RCC 7860 (cell line): ENCODE results near the gene SLC2A5.
"Not testable (repeated sequence)": the region's sequence is repeated elsewhere in the genome, so short reads cannot be mapped to it uniquely, and the experiment has no call there.

Experiments
- DNase-seq: peaks from one replicate; pipeline ENCODE4 v3.0.0-alpha.2; 2015; ENCODE audit warnings: low spot score
- FAIRE-seq: peaks from 2 replicates; lab custom pipeline; 2012; peaks lifted over from hg19 to GRCh38; lab: Jason Lieb, UNC

SLC2A5 gene

DNA sequence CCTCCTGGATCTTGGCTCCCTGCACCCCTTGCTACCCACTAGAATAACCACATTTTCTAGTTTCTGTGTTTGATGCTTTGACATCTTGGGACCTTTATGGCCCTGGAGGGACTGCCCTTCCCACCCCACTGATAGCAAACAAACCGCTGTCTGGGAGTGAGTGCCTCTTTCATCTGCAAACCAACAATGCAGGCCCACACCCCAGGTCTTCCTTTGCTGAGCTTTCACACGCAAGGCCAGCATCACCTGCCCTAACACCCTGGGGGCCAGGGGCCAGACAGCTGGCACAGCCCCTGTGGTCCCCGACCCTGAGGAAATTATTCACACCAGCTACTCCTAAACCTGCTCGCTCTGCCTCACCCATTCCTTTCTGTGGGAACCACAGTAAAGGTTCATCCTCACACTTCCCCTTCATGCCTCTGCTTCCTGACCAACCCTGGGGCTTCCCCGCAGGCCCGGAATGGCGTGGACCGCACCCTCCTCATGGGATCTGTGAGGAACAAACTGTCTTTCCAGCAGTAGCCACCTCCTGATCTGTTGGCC is 58.6 kb downstream of the SLC2A5 start:
- DNase-seq (no peak), FAIRE-seq (no peak)

DNA sequence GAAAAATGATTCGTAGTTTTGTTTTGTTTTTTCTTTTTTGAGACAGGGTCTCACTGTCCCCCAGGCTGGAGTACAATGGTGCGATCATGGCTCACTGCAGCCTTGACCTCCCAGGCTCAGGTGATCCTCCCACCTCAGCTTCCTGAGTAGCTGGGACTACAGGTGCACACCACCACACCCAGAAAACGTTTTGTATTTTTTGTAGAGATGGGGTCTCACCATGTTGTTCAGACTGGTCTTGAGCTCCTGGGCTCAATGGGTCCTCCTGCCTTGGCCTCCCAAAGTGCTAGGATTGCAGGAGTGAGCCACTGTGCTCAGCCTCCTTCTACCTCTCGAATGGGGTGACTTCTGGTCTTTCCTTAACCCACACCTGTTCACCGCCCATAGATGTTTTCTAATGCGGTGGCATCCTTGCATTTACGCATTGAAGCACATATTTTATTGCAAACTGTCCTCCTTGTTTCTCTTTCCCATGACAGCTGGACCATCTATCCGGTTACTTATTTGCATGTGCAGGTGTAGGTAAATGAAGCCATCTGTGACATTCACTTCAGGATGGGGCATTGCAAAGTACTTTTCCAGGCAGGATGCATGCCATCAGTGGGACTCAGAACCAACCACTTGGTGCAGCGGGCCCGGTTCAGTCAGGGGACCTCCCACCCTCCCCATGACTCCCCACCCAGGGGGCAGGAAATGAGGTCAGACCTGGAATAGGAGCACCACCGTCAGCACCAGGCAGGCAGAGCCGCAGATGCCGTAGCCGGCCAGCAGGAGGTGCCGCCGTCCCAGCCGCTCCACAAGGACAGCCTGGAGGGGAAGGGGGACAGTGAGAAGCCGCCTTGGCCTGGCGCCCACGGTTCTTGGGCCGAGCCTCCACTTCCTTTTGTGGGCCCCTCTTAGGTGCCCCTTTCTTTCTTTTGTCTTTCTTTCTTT is 59.7 kb downstream of the SLC2A5 start:
- FAIRE-seq (no peak), DNase-seq (no peak)

DNA sequence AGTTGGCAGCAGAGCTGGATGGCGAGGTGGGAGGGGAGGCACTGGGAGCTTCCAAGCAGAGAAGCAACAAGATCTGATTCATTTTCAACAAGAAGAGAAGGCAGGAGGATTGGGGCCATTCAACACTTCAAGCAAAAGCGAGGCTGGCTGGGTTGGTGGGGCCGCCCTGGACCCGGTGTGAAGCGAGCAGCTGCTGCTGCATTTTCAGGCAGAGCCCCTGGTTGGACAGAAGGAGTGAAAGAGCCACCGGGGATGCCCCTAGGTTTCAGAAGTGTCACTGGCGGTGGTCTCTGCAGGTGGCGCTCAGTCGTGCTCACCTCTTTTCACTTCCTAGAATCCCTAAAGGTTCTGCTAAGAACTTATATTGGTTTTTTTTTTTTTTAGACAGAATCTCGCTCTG is 61.2 kb downstream of the SLC2A5 start:
- DNase-seq (no peak), FAIRE-seq (no peak)

DNA sequence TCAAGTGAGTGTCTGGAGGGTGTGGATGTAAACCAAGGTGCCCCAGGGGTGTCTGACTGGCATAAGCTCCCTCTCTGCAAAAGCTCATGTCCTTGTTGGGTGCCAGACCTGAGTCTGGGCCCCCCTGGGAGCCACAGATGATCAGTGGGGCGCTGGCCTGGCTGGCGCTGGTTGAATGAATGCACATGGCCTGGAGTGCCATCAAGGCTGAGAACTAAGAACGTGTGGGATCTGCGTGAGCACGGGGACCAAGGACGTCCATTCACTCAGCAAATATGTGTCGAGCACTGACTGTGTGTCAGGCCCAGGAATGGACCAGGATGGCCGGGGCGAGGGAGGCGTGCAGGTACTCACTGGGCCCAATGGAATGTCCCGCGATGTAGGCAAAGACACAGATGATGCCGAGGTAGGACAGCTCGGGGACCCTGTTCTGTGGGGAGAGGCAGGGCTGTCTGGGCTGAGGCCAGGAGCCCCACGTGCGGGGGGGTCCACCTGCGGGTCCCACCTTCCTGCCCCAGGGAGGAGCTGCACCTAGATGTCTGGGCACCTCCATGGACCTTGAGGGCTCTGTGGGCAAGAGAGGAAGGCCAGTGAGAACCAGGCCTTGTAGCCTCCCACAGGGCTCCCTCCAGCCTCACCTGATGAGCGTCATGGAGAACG is 62.3 kb downstream of the SLC2A5 start:
- FAIRE-seq, result no peak
- no peak for DNase-seq

DNA sequence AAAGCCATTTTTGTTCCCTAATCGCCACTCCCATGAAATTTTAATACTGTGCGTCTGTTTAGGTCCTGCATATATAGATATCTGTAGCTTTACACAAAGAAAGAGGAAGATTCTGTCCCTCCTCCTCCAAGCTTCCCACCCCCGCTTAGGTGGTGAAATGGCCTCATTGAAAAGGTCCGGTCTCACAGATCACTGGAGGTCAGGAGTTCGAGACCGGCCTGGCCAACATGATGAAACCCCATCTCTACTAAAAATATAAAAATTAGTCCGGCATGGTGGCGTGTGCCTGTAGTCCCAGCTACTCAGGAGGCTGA is 64.1 kb downstream of the SLC2A5 start:
- no peak for DNase-seq
- no peak for FAIRE-seq

DNA sequence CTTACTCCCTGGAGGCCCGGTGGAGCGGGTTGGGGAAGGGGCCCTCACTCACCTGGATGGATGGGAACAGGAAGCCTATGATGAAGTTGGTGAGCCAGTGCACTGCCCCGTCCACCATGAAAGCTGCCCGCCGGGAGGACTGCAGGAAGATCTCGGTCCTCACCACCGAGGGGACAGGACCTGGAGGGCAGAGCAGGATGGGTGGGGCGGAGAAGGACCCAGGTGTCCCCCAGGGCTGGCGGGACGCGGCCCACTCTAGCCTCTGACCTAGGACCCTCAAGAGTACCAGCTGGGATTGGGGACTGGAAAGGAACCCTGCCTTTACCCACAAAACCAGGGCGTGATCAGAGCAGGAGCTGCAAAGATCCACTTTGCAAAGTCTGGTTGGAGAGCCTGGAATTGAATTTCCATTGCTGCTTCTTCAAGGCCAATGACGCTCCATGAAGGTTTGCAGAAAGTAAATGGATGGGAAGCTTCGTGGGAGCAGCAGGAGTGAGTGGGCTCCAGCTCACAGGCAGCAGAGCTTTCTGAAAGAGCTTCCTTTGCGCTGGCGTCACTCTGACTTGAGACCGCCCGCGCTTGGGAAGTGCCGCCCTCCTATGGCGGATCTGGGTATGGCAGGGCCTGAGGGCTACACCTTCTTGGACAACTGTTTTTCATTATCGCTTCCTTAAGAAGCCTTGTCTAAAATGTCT is 64.6 kb downstream of the SLC2A5 start:
- DNase-seq, result peak; percentile 59
- peak; percentile 11 for FAIRE-seq

DNA sequence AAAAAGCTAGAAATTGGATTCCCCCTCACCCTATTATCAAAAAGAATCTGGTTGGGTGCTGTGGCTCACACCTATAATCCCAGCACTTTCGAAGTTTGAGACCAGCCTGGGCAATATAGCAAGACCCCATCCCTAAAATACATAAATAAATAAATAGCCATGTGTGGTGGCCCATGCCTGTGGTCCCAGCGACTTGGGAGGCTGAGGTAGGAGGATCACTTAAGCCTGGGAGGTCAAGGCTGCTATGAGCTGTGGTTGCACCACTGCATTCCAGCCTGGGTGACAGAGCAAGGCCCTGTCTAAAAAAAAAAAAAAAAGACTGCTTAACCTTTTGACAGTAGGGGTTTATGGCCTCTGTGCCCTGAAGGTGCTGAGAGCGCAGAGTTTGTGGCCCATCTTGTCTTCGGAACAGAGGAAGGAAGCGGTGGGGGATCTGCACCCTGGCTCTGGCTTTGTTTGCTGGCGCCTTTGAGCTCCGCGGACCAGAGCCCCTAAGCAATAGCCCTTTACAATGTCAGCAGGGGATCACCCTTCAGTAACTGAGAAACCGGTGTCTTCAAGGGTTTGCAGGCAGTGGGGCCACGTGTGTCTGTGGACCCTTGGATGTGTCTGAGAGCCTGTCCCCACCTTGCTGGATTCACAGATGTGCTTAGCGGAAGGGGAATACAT is 65.3 kb downstream of the SLC2A5 start:
- no peak for FAIRE-seq
- no peak for DNase-seq

DNA sequence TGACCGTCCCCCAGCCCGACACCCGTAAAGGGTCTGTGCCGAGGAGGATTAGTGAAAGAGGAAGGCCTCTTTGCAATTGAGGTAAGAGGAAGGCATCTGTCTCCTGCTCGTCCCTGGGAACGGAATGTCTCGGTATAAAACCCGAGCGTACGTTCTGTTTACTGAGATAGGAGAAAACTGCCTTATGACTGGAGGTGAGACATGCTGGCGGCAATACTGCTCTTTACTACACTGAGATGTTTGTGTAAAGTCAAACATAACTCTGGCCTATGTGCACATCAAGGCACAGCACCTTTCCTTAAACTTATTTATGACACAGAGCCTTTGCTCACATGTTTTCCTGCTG is 67.2 kb downstream of the SLC2A5 start:
- FAIRE-seq, DNase-seq: not testable (repeated sequence)

DNA sequence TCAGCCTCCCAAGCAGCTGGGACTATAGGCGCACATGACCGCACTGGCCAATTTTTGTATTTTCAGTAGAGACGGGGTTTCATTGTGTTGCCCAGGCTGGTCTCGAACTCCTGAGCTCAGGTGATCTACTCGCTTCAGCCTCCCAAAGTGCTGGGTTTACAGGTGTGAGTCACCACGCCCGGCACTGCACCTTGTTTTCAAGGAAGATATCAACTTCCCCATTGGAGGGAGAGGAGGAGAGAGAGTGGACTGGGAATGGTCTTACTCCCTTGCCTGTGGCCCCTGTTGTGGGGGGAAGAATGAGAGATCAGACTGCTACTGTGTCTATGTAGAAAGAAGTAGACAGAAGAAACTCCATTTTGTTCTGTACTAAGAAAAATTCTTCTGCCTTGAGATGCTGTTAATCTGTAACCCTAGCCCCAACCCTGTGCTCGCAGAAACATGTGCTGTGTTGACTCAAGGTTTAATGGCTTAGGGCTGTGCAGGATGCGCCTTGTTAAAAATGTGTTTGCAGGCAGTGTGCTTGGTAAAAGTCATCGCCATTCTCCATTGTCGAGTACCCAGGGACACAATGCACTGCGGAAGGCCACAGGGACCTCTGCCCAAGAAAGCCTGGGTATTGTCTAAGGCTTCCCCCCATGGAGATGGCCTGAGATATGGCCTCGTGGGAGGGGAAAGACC is 67.8 kb downstream of the SLC2A5 start:
- not testable (repeated sequence) for FAIRE-seq, DNase-seq

DNA sequence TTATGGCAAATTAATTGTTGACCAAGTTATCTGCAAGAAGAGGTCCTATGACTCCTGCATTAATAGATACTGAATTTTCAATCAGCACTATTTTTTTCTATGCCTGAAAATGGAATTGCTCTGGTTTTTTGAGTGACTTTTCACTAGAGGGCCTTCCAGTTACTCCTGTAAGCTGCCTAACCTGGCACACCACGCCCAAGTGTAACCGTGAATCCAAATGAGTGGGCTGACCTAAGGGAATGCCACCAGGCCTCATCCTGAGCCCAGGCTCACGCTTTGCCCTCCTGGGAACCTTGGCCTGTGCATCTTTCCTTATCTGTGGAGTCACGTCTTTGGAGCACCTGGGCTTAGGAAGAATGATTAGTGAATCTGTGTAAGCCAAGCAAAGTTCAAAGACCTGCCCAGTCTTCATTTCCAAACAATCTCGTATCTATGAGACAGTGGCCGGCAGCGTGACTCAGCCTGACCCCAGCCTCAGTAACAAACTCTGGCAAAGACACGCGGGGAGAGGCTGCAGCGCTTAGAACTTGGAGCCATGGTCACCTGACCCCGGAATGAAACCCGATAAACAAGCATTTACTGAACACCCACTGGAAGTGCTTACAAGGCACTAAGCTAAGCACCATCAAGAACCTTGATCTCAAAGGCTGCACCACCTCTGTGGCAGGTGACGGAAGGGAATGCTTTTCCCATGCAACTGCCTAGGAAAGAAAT is 75.3 kb downstream of the SLC2A5 start:
- DNase-seq, FAIRE-seq: not testable (repeated sequence)

DNA sequence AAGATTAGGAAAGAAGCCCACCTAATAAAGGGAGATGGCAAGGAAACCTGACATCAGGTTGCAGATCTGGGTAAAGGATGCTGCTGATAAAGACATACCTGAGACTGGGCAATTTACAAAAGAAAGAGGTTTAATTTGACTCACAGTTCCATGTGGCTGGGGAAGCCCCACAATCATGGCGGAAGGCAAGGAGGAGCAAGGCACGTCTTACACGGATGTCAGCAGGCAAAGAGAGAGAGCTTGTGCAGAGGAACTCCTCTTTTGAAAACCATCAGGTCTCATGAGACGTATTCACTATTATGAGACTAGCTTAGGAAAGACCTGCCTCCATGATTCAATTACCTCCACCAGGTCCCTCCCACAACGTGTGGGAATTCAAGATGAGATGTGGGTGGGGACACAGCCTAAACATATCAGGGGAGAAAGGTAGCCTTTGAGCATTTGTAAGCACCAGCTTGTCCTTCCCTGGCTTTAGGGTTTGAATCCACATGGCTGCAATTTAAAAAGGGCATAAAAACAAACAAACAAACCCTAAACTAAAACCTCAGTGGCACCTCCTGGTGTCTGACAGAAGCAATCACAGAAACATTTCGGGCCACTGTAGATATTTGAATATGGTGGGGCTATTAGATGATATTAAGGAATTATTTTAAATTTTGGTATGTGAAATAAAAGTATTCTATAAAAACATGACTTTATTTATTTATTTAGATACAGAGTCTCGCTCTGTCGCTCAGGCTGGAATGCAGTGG is 76.3 kb downstream of the SLC2A5 start:
- FAIRE-seq (no peak), DNase-seq (no peak)

DNA sequence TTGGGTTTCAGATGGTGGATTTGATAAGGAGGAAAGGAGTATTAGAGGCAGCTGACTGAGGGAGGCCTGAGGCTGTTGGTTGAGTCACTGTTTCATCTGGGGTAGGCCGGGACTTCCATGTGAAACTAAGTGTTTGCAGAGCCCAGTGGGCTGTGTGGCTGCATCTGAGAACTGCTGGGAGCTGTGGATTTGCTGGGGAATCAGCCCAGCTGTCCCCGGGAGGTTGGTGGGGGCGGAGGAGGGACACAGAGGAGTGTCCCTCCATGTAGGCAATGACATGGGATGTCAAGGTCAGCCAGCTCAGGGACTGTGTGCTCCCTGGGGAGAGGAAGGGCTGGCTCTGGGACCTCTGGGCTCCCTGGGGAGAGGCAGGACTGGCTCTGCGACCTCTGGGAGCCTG is 79.6 kb downstream of the SLC2A5 start:
- FAIRE-seq (no peak), DNase-seq (no peak)

DNA sequence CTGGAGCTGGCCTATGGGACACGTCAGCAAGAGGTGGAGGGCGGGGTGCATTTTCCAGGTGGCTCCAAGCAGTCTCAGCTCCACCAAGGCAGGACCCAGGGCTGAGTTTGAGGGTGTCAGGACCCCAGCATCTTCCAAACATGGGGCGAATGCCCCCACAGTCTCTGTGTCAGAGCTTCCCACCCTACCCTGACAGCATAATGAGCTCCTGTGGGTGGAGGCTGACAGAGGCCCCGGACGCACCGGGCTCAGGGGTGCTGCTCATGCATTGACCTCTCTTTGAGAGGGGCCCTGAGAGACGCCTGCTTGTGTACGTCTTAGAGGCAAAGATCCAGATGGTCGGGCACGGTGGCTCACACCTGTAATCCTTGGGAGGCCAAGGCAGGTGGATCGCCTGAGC is 80.4 kb downstream of the SLC2A5 start:
- DNase-seq (no peak), FAIRE-seq (no peak)

DNA sequence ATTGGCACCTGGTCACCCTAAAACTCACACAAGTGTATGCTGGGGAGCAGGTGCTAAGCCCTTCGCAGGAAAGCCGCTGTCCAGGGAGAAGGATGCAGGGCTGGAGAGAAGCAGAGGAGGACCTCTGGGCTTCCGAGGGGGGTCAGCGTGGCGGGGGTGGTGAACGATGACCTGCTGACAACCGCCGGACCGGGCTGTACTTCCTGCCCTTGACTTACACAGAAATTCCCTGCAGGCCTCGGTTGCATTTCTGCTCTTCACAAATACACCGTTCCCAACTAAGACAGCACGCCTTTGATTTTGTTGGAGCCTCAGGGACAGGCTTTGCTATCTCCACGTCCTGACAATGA is 80.8 kb downstream of the SLC2A5 start:
- FAIRE-seq (no peak), DNase-seq (no peak)

DNA sequence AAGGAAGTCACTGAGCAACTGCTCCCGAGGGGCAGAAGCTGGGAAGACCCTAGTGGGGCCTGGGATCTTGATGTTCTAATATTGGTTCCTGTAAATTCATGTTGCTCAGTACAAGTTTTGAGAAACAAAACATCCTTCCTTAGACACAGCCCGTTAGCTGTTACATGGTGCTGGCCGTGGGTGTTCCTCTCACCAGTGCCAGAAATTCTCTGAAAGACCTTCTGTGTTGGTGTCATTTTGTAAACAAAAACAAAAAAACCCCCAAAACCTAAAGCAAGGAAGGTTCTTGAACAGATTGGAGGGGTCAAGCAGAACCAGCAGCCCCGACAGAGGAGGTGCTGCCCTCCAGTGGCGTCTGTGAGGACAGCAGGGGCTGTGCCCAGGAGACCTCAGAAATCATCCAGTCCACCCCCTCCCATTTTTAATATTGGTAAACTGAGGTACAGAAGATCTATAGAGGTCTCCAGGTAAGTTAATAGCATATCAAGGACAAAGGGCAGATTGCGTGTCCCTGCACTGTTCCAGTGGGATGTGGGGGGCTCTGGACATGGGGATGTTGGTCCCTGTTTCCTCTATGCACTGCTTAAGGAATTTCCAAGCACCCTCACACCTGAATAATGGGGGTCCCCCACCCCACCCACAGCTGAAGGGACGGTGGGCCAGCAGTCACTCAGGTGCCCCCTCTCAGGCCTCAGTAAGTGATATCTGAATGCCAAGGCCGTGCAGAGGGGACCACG is 81.4 kb downstream of the SLC2A5 start:
- DNase-seq (no peak), FAIRE-seq (no peak)

DNA sequence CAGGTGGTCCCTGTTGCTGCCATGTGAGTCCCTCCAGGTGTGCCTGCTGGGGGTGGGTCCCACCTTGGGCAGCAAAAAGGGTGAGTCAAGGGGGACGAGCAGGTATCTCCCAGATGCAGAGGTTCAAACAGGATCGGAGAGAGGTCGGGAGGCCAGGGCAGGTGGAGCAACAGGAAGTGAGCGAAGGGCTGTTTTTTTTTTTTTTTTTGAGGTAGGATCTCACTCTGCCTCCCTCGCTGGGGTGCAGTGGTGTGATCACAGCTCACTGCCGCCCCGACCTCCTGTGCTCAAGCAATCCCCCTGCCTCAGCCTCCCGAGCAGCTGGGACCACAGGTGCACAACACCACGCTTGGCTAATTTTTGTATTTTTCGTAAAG is 82.6 kb downstream of the SLC2A5 start:
- no peak for FAIRE-seq
- no peak for DNase-seq

DNA sequence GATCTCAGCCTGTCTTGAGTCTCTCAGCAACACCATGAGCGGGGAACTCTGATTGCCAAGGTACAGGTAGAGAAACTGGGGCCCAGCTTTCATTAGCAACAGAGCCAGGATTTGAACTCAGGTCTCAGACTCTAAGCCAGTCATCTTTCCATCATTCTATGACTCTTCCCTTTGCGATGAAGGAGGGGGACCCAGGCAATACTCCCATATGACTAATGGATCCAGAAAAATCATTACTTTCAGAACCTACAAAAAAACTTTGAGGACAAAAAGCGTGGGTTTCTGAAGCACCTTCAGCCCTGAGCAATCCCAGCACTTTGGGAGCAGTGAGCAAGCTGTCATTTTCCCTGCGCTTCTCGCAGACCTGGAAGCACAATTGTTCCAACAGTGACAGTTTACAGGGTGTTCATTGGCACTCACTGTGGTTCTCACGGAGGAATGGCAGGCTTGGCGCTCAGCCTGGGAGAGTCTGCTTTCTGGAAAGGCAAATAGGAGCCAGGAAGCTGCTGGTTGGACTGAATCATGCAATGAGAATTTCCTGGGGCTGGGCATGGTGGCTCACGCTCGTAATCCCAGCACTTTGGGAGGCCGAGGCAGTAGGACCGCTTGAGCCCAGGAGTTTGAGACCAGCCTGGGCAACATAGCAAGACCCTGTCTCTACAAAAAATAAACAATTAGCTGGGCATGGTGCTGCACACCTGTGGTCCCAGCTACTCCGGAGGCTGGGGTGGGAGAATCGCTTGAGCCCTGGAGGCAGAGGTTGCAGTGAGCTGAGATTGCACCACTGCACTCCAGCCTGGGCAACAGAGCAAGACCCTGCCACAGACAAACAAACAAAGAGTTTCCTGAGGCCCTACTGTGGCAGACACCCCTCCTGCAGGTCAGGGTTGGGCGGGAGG is 83.3 kb downstream of the SLC2A5 start:
- DNase-seq (peak; percentile 87), FAIRE-seq (peak; percentile 90)
